Tibial artery (tissue), 4 donors: ENCODE data around the gene MGME1.

Source experiments
- DNase-seq, 2 donors: peaks; one replicate each; pipeline ENCODE4 v3.0.0-alpha.2; 2019
- H3K27ac ChIP-seq, 2 donors: fragments of 200-600 bp; sonication (generic) in 1 of 2; 1 replicate in 1 of 2; 2 replicates in 1 of 2; pipeline ENCODE4 v1.5.1; 2018 to 2019; ENCODE audit warnings: mild to moderate bottlenecking in 1 of 2
- H3K27me3 ChIP-seq, 2 donors: fragments of 200-600 bp; sonication (generic) in 1 of 2; one replicate each; pipeline versions ENCODE4 v1.5.1 to v1.6.0; 2016 to 2019
- H3K36me3 ChIP-seq, 3 donors: fragments of 200-600 bp; sonication (generic) in 2 of 3; one replicate each; pipeline ENCODE4 v1.5.1; 2016 to 2019; ENCODE audit warnings: mild to moderate bottlenecking in 2 of 3
- H3K4me1 ChIP-seq, 4 donors: fragments of 200-600 bp; sonication (generic) in 2 of 4; 1 replicate in 3 of 4; 2 replicates in 1 of 4; pipeline ENCODE4 v1.5.1; 2016 to 2019
- H3K4me3 ChIP-seq, 2 donors: fragments of 200-600 bp; sonication (generic) in 1 of 2; 1 replicate in 1 of 2; 2 replicates in 1 of 2; pipeline ENCODE4 v1.5.1; 2018 to 2019; ENCODE audit warnings: mild to moderate bottlenecking in 2 of 2
- H3K9me3 ChIP-seq, 3 donors: fragments of 200-600 bp; sonication (generic) in 1 of 3; one replicate each; pipeline ENCODE4 v1.5.1; 2016 to 2019
- intact Hi-C: fragments of 100-400 bp; cut with DNase I; formaldehyde crosslinking; loops from one replicate; pipeline ENCODE4 v1.15.0; 2023; ENCODE audit warnings: low total_unique reads
- TF ChIP-seq, protein P1 (sequence below), 2 experiments: fragments of 200-600 bp in 1 of 2; fragments of 450-650 bp in 1 of 2; IDR thresholded peaks; one replicate each; pipeline ENCODE4 v1.5.1; 2017 to 2019; ENCODE audit warnings: antibody characterized with exemption in 2 of 2, mild to moderate bottlenecking in 1 of 2, moderate library complexity in 1 of 2

The MGME1 gene

GRCh38 chr20:18011482-18011881 lies 42.7 kb downstream of the MGME1 start:
- H3K4me3 ChIP-seq = no peak overlapping the region
- no peaks in the 10 kb centered on the region for H3K27me3 ChIP-seq
- no peak overlapping the region for H3K27ac ChIP-seq
- no peaks in the 10 kb centered on the region for H3K9me3 ChIP-seq
- H3K4me1 ChIP-seq = peaks cover 0 to 12% (median 5%) of the 10 kb centered on the region in 4 donors
- TF ChIP-seq, protein P1, sequence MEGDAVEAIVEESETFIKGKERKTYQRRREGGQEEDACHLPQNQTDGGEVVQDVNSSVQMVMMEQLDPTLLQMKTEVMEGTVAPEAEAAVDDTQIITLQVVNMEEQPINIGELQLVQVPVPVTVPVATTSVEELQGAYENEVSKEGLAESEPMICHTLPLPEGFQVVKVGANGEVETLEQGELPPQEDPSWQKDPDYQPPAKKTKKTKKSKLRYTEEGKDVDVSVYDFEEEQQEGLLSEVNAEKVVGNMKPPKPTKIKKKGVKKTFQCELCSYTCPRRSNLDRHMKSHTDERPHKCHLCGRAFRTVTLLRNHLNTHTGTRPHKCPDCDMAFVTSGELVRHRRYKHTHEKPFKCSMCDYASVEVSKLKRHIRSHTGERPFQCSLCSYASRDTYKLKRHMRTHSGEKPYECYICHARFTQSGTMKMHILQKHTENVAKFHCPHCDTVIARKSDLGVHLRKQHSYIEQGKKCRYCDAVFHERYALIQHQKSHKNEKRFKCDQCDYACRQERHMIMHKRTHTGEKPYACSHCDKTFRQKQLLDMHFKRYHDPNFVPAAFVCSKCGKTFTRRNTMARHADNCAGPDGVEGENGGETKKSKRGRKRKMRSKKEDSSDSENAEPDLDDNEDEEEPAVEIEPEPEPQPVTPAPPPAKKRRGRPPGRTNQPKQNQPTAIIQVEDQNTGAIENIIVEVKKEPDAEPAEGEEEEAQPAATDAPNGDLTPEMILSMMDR (IDR thresholded peaks at IDR 0.05) = no peak
- H3K36me3 ChIP-seq = no peaks in the 10 kb centered on the region
- intact Hi-C loops = no loop called here
- no peak for DNase-seq

DNA sequence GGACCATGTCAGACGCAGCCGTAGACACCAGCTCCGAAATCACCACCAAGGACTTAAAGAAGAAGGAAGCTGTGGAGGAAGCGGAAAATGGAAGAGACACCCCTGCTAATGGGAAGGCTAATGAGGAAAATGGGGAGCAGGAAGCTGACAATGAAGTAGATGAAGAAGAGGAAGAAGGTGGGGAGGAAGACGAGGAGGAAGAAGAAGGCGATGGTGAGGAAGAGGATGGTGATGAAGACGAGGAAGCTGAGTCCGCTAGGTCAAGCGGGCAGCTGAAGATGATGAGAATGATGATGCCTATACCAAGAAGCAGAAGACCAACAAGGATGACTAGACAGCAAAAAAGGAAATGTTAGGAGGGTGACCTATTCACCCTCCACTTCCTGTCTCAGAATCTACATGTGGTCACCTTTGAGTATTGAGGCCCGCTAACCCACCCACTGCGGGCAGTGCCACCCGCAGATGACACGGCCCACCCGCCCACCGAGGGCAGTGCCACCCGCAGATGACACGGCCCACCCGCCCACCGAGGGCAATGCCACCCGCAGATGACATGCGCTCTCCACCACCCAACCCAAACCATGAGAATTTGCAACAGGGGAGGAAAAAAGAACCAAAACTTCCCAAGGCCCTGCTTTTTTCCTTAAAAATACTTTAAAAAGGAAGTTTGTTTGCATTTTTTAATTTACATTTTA lies 43.3 kb downstream of the MGME1 start:
- H3K27me3 ChIP-seq = no peaks in the 10 kb centered on the region
- intact Hi-C loops = no loop called here
- no peak overlapping the region for H3K4me3 ChIP-seq
- peaks cover 0 to 10% (median 5%) of the 10 kb centered on the region in 4 donors for H3K4me1 ChIP-seq
- DNase-seq = no peak
- no peak overlapping the region for H3K27ac ChIP-seq
- H3K36me3 ChIP-seq = no peaks in the 10 kb centered on the region
- H3K9me3 ChIP-seq = no peaks in the 10 kb centered on the region
- TF ChIP-seq, protein P1 (IDR thresholded peaks at IDR 0.05) = no peak

DNA sequence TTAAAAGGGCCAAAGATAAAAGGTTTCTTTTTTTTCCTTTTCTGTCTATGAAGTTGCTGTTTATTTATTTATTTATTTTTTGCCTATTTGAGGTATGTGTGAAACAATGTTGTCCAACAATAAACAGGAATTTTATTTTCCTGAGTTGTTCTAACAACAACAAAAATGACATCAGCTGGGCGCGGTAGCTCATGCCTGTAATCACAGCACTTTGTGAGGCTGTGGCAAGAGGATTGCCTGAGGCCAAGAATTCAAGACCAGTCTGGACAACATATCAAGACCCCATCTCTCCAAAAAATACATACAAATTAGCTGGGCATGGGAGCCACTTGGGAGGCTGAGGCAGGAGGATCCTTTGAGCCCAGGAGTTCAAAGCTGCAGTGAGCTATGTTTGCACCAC lies 44.1 kb downstream of the MGME1 start:
- intact Hi-C loops = no loop called here
- Histone ChIP-seq H3K27me3 (no peaks in the 10 kb centered on the region), H3K4me3 (no peak overlapping the region), H3K9me3 (no peaks in the 10 kb centered on the region), H3K27ac (no peak overlapping the region), H3K4me1 (peaks cover 0 to 2% (median 0%) of the 10 kb centered on the region in 4 donors), H3K36me3 (no peaks in the 10 kb centered on the region)
- TF ChIP-seq, protein P1 (IDR thresholded peaks at IDR 0.05) = no peak
- no peak for DNase-seq

DNA sequence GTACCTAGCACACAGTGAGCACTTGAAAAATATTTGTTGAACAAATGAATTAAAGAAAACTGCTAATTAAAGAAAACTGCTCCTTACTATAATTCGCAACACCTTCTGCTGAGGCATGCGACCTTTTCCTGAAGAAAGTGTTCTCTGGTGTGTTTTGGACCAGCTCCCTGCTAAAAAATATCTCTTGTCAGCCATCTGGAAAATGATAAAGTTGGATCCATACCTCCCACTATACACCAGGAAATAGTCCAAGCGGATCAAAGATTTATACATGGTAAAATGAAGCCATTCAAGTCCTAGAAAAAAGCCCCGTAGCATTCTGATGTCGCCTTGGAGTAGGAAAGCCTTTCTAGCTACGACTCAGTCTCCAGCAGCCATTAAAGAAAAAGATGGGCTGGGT lies 45.6 kb downstream of the MGME1 start:
- H3K27ac ChIP-seq = no peak overlapping the region
- no peak for DNase-seq
- intact Hi-C loops = no loop called here

GRCh38 chr20:18016772-18017171 lies 48.0 kb downstream of the MGME1 start:
- TF ChIP-seq, protein P1 (IDR thresholded peaks at IDR 0.05) = no peak
- H3K36me3 ChIP-seq = peaks cover 0 to 19% (median 0%) of the 10 kb centered on the region in 3 donors

More for the DNA sequence above, 45.6 kb downstream of the MGME1 start:
- Histone ChIP-seq H3K36me3 (no peaks in the 10 kb centered on the region), H3K4me3 (no peak overlapping the region), H3K4me1 (no peaks in the 10 kb centered on the region), H3K9me3 (no peaks in the 10 kb centered on the region), H3K27me3 (no peaks in the 10 kb centered on the region)
- TF ChIP-seq, protein P1 (IDR thresholded peaks at IDR 0.05) = no peak

More at GRCh38 chr20:18016772-18017171, 48.0 kb downstream of the MGME1 start:
- Histone ChIP-seq H3K4me3 (no peak overlapping the region), H3K27me3 (no peaks in the 10 kb centered on the region), H3K9me3 (no peaks in the 10 kb centered on the region), H3K27ac (no peak overlapping the region), H3K4me1 (no peaks in the 10 kb centered on the region)
- intact Hi-C loops = no loop called here
- no peak for DNase-seq
